PC-3 (cell line): Measurements from ENCODE around the gene HHAT.

Experiments
- CTCF ChIP-seq: fragments of 300-600 bp; sonication (generic); conservative IDR thresholded peaks from 2 replicates; pipeline ENCODE4 v1.5.1; 2017; ENCODE audit warnings: antibody characterized with exemption, low read depth, mild to moderate bottlenecking, low read length
- EZH2 ChIP-seq: fragments of 300-600 bp; sonication (generic); IDR thresholded peaks from one replicate; pipeline ENCODE4 v1.6.1; 2017; ENCODE audit warnings: antibody characterized with exemption, mild to moderate bottlenecking, low read length; ENCODE audit not compliant: unreplicated experiment

GRCh38 chr1:210499956-210500355 is 171.3 kb downstream of the HHAT start:
- no peak for TF ChIP-seq CTCF
- TF ChIP-seq EZH2 = no peak
